Fibroblast of lung (primary cell): ENCODE data around the gene TNFSF10.

ENCODE experiments used
- CTCF ChIP-seq, 2 donors: IDR thresholded peaks in 1 of 2; conservative IDR thresholded peaks in 1 of 2; 1 replicate in 1 of 2; 2 replicates in 1 of 2; pipeline ENCODE4 v1.5.1; 2011 to 2012; ENCODE audit warnings: low read length in 2 of 2, control low read depth in 1 of 2, inconsistent platforms in 1 of 2, low read depth in 1 of 2, mild to moderate bottlenecking in 1 of 2
- EZH2 ChIP-seq: IDR thresholded peaks from 2 replicates; pipeline ENCODE4 v1.5.1; 2012; ENCODE audit warnings: low read length, control low read depth, mild to moderate bottlenecking; ENCODE audit errors: missing control alignments

DNA sequence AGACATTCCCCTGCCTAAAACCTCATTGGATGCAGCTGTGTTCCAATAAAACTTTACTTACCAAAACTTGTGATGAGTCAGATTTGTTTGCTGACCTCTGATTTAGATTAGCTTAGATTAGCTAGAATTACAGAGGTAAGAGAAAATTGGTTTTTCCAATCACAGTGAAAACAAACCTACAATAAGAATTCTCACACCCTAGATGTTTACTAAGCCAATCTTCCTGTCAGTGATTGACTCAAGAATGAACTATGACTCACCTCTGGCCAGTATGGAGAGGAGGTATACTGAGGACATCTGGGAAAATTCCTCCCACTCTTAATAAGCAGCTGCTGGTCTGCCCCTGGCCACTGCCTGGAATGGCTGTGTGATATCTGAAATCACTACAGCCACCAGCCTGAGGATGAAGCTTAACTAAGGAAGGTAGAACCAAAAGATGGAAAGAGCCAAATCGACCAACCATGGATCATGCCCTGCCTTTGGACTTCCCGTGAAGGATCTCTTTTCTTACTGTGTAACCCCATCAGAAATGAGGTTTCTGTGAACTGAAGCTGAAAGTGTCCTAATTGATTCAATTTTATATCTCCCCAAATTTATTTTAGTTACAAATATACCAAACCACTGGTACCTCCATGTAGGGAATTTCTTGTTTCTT is 55.9 kb downstream of the TNFSF10 start:
- TF ChIP-seq EZH2 (no peak), CTCF (conservative IDR thresholded peaks at IDR 0.05 in 1 of 2, IDR thresholded peaks at IDR 0.05 in 1 of 2; ENCODE audit: low read depth in 1 of 2, low read length in 2 of 2) (no peak)
